DOHH2 (cell line): ENCODE results near the gene CENPC.

Source experiments
- EZH2phosphoT487 ChIP-seq: fragments of 200-600 bp; sonication (generic); IDR thresholded peaks from 2 replicates; pipeline ENCODE4 v1.6.1; 2017; ENCODE audit warnings: borderline replicate concordance, mild to moderate bottlenecking, antibody characterized with exemption, low read length, moderate library complexity, mixed read lengths
- TF ChIP-seq, protein P1 (sequence below): fragments of 200-600 bp; sonication (generic); IDR thresholded peaks from one replicate; pipeline ENCODE4 v1.5.1; 2014; ENCODE audit warnings: antibody characterized with exemption, mild to moderate bottlenecking, low read depth, low read length; ENCODE audit not compliant: poor library complexity, severe bottlenecking

DNA sequence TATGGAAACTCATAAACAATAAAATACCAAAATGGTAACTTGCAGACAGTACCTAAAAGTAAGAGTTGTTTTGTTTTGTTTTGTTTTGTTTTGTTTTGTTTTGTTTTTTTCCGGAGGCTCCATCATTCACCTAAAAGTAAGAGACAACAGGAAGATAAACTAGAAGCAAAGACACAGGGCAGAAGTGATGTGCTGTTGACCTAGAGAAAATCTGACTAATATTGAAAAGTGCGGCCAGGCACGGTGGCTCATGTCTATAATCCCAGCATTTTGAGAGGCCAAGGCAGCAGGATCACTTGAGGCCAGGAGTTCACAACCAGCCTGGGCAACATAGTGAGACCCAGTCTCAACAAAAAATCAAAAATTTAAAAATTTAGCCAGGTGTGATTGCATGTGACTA, 5.6 kb upstream of the CENPC start:
- no peak for TF ChIP-seq EZH2phosphoT487
- TF ChIP-seq, protein P1, sequence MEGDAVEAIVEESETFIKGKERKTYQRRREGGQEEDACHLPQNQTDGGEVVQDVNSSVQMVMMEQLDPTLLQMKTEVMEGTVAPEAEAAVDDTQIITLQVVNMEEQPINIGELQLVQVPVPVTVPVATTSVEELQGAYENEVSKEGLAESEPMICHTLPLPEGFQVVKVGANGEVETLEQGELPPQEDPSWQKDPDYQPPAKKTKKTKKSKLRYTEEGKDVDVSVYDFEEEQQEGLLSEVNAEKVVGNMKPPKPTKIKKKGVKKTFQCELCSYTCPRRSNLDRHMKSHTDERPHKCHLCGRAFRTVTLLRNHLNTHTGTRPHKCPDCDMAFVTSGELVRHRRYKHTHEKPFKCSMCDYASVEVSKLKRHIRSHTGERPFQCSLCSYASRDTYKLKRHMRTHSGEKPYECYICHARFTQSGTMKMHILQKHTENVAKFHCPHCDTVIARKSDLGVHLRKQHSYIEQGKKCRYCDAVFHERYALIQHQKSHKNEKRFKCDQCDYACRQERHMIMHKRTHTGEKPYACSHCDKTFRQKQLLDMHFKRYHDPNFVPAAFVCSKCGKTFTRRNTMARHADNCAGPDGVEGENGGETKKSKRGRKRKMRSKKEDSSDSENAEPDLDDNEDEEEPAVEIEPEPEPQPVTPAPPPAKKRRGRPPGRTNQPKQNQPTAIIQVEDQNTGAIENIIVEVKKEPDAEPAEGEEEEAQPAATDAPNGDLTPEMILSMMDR, result no peak
